SJSA1 (cell line): Measurements from ENCODE around the gene SH3GL1. TPM values are rescaled to one million over a fixed set of nuclear protein-coding genes. Genes with fewer than 3 reads are reported as not detected.

Experiments used
- DNase-seq, 2 experiments: peaks; one replicate each; pipeline ENCODE4 v3.0.0-alpha.2; 2015 to 2020; ENCODE audit warnings: low spot score in 2 of 2, low read depth in 1 of 2
- H3K27ac ChIP-seq: fragments of 250-450 bp; sonication (Bioruptor Pico); 2 replicates; pipeline ENCODE4 v1.5.1; 2020; ENCODE audit warnings: mild to moderate bottlenecking, moderate library complexity
- H3K27me3 ChIP-seq: fragments of 250-450 bp; sonication (Bioruptor Pico); replicated peaks from 2 replicates; pipeline ENCODE4 v1.5.1; 2020; ENCODE audit warnings: mild to moderate bottlenecking, moderate library complexity
- H3K36me3 ChIP-seq: fragments of 250-450 bp; sonication (Bioruptor Pico); 2 replicates; pipeline ENCODE4 v1.5.1; 2020; ENCODE audit warnings: mild to moderate bottlenecking
- H3K4me1 ChIP-seq: fragments of 250-450 bp; sonication (Bioruptor Pico); replicated peaks from 2 replicates; pipeline ENCODE4 v1.6.1; 2021; ENCODE audit warnings: mild to moderate bottlenecking
- H3K4me3 ChIP-seq: fragments of 250-450 bp; sonication (Bioruptor Pico); 2 replicates; pipeline ENCODE4 v1.5.1; 2020; ENCODE audit warnings: mild to moderate bottlenecking
- H3K9me3 ChIP-seq: fragments of 250-450 bp; sonication (Bioruptor Pico); replicated peaks from 2 replicates; pipeline ENCODE4 v1.5.1; 2020; ENCODE audit warnings: mild to moderate bottlenecking
- total RNA-seq: library from RNA; depleted of rRNA; stranded (reverse); fragments of >200 nt; shearing (Covaris generic); gene quantifications from 2 replicates; pipeline ENCODE4 v1.2.3, GENCODE V29; 2014; rRNA removed

SH3GL1 gene
- total RNA-seq, 1 experiment from 2014 or later, result 79.7 TPM

- no peaks in the 10 kb centered on the region for H3K36me3 ChIP-seq
- H3K9me3 ChIP-seq, result no peaks in the 10 kb centered on the region
- no peak overlapping the region for H3K4me3 ChIP-seq
- H3K4me1 ChIP-seq, result no peaks in the 10 kb centered on the region
- H3K27ac ChIP-seq, result no peak overlapping the region
- H3K27me3 ChIP-seq, result no peaks in the 10 kb centered on the region
- no peak for DNase-seq
Measured at GRCh38 chr19:4316956-4317355, 83.4 kb downstream of the SH3GL1 start.

GRCh38 chr19:4313847-4314490 lies 86.4 kb downstream of the SH3GL1 start:
- H3K36me3 ChIP-seq, result no peaks in the 10 kb centered on the region
- no peaks in the 10 kb centered on the region for H3K4me1 ChIP-seq
- no peaks in the 10 kb centered on the region for H3K9me3 ChIP-seq
- H3K27ac ChIP-seq, result no peak overlapping the region
- no peak overlapping the region for H3K4me3 ChIP-seq
- DNase-seq, result no peak
- H3K27me3 ChIP-seq, result no peaks in the 10 kb centered on the region

Other genes with a start within 250 kb of the SH3GL1 start
- gene CREB3L3, start 246.9 kb downstream of the SH3GL1 start, total RNA-seq, result not detected in 2 replicates
- 18.4 and 25.9 TPM in 2 replicates for gene SIRT6, start 218.0 kb downstream of the SH3GL1 start, total RNA-seq
- gene ANKRD24, start 217.9 kb downstream of the SH3GL1 start, total RNA-seq, result 0.05 and 0.09 TPM in 2 replicates
- not detected in 2 replicates for gene EBI3, start 171.0 kb downstream of the SH3GL1 start, total RNA-seq
- 20.2 and 24.1 TPM in 2 replicates for gene YJU2, start 153.5 kb downstream of the SH3GL1 start, total RNA-seq
- gene SHD, start 121.3 kb downstream of the SH3GL1 start, total RNA-seq, result not detected in 2 replicates
- gene TMIGD2, start 98.2 kb downstream of the SH3GL1 start, total RNA-seq, result not detected in 2 replicates
- 4.5 and 6.9 TPM in 2 replicates for gene FSD1, start 95.9 kb downstream of the SH3GL1 start, total RNA-seq
- 1.9 and 3.1 TPM in 2 replicates for gene STAP2, start 61.7 kb downstream of the SH3GL1 start, total RNA-seq
- gene MPND, start 57.0 kb downstream of the SH3GL1 start, total RNA-seq, result 4.6 and 6.5 TPM in 2 replicates
- 36.4 and 70.3 TPM in 2 replicates for gene CHAF1A, start 2.1 kb upstream of the SH3GL1 start, total RNA-seq
- 39.3 and 66.8 TPM in 2 replicates for gene UBXN6, start 57.2 kb upstream of the SH3GL1 start, total RNA-seq
- gene HDGFL2, start 71.8 kb upstream of the SH3GL1 start, total RNA-seq, result 58.7 and 71.4 TPM in 2 replicates
- gene PLIN4, start 117.9 kb upstream of the SH3GL1 start, total RNA-seq, result not detected in 2 replicates
- gene PLIN5, start 134.7 kb upstream of the SH3GL1 start, total RNA-seq, result not detected in 2 replicates
- gene LRG1, start 139.5 kb upstream of the SH3GL1 start, total RNA-seq, result not detected in 2 replicates
- gene SEMA6B, start 159.1 kb upstream of the SH3GL1 start, total RNA-seq, result 0.08 TPM in 1 of 2 replicates, not detected in the other
- gene TNFAIP8L1, start 239.0 kb upstream of the SH3GL1 start, total RNA-seq, result 5.0 and 7.4 TPM in 2 replicates